Ureter (tissue), 1 donor: ENCODE measurements around the gene SNX20. TPM values are rescaled to one million over a fixed set of nuclear protein-coding genes. Genes with fewer than 3 reads are reported as not detected.

ENCODE experiments used
- DNase-seq: peaks from one replicate; pipeline ENCODE4 v3.0.0-alpha.2; 2020; ENCODE audit warnings: low spot score
- total RNA-seq: library from RNA; stranded (reverse); gene quantifications from one replicate; pipeline ENCODE4 v1.2.4, GENCODE V29; 2023
- donor health status: DM: yes; HTN: yes; CAD: no.

Gene SNX20
- total RNA-seq, 1 donor from 2014 or later: 1.8 TPM

GRCh38 chr16:50679676-50680555 lies 1.2 kb downstream of the SNX20 start:
- no peak for DNase-seq

- no peak for DNase-seq
These were observed 1.8 kb downstream of the SNX20 start for GRCh38 chr16:50679266-50679665.

DNA sequence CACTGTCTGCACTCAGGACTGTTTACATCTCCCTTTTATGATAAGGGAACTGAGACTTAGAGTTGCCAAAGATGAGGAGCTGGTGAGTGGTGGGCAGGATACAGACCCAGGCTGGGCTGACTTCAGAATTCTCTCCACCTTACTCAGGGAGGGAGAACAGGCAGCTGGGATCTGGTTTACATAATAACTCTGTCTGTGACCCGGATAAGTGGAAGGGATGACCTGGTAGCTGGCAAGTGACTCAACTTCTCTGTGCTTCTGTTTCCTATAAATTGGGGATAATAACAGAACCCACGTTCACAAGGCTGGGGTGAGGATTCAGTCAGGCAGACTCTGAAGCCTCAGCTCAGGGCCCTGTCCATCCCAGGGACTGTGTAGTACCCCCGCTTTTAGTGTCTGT lies 2.6 kb downstream of the SNX20 start:
- DNase-seq: no peak

DNA sequence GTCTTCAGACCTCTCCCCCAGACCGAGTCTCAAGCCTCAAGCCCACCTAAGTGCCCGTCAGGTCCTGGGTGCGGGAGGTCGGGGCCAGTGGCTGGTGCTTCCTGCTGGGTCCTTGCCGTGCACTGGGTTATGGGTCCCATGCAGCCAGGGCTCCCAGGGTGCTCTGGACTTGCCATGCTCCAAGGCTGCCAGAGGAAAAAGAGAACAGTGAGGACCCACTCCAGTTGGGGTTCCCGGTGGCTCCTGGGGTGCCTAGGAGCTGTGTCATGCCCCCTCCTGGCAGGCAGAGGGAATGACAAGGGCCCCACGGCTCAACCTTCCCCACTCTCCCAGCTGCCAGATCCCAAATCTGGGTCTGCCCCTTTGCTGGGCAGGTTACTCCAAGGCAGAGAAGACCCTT lies 3.8 kb downstream of the SNX20 start:
- DNase-seq: no peak

DNA sequence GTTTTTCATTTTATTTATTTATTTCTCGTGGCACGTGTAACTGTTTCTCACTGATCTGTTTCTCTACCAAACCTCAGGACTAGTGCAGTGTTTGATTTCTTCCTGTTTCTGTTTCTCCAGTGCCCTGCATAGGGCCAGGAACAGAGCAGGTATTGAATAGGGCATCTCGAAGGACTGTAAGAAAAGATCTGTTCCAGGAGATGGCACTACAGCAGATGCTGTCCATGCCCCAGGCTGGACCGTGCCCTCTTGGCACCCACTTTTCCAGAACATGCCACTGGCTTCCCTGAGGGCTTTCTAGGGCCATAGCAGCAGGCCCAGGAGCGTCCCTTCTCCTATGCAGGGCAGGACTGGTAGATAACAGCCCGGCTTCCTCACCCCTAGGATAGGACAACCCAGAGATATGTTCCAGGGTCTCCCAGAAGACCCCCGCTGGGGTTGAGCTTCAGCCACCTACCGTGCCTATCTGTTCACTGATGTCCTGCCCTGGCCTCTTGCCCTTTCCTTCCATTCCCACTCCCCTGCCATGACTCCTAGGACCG lies 4.4 kb downstream of the SNX20 start:
- no peak for DNase-seq

- DNase-seq: no peak
These were observed 5.2 kb downstream of the SNX20 start for GRCh38 chr16:50675686-50676610.

- no peak for DNase-seq
These were observed 6.3 kb downstream of the SNX20 start for GRCh38 chr16:50674831-50675230.

DNA sequence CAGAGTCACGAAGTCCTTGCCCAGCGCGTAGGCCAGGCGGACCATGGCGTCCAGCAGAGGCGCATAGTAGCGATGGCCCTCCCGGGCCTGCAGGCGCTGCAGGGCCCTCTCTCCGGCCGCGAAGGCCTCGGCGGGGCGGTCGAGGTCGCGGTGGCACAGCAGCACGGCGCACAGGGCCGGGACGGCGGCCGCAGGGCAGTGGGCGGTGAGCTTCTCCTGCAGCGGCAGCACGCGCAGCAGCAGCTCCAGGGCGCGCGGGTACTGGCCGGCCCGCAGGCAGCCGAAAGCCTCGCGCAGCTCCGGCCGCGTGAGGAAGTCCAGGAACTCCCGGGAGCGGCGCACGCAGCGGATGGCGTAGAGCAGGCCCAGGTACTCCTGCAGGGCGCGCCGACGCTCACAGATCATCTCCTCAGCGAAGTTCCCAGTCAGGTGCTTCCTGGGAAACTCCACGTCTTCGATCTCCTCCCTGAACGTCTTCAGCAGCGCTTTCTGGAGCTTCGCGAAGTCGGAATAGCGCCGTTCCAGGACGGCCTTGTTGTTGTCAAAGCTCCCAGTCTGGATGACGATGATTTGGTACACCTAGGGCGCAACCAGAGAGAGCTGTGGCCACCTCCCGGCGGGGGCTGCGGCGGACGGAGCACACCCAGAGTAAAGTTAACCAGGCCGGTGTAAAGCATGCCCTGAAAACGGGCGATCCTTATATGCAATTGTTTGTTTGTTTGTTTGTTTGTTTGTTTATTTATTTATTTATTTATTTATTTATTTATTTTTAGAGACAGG lies 7.4 kb downstream of the SNX20 start:
- no peak for DNase-seq

- no peak for DNase-seq
These were observed 9.4 kb downstream of the SNX20 start for GRCh38 chr16:50671644-50672260.

DNA sequence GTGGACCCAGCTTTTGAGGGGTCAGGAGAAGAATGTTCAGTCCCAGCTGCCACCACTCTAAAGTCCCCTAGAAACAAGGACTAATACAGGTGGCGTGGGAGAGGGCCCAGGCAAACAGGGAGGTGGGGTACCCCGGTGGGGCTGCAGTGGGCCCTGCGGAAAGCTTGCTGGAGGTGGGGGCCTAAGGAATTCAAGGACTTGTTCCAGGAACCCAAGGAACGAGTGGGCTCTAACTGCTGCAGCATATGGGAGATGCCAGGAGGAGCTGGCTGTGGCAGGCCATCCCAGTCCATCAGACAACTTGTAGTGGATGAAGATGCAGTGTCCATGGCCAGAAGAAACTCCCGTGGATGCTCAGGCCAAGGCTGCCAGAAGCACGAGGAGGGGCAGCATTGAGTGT lies 10.6 kb downstream of the SNX20 start:
- DNase-seq: no peak

DNA sequence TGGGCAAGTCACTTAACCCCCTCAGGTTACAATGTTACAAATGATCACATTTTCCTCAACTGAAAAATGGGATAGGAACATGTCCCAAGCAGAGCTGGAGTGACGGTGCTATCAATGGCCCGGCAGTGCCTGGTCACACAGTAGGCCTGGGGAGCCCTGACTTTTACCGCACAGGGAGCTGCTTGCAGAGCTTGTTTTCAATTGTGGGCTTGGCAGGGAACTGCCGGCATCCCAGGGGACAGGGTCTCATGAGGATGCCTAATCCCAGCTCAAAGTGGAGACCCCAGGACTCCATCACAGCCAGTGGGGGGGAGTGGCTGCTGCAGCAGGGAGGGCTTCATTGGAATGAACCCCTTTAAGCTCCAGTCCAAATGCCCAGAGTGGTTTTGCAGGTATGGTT lies 11.4 kb downstream of the SNX20 start:
- no peak for DNase-seq

- DNase-seq: no peak
These were observed 12.6 kb downstream of the SNX20 start for GRCh38 chr16:50668368-50669008.

GRCh38 chr16:50667497-50668367 lies 13.4 kb downstream of the SNX20 start:
- no peak for DNase-seq

DNA sequence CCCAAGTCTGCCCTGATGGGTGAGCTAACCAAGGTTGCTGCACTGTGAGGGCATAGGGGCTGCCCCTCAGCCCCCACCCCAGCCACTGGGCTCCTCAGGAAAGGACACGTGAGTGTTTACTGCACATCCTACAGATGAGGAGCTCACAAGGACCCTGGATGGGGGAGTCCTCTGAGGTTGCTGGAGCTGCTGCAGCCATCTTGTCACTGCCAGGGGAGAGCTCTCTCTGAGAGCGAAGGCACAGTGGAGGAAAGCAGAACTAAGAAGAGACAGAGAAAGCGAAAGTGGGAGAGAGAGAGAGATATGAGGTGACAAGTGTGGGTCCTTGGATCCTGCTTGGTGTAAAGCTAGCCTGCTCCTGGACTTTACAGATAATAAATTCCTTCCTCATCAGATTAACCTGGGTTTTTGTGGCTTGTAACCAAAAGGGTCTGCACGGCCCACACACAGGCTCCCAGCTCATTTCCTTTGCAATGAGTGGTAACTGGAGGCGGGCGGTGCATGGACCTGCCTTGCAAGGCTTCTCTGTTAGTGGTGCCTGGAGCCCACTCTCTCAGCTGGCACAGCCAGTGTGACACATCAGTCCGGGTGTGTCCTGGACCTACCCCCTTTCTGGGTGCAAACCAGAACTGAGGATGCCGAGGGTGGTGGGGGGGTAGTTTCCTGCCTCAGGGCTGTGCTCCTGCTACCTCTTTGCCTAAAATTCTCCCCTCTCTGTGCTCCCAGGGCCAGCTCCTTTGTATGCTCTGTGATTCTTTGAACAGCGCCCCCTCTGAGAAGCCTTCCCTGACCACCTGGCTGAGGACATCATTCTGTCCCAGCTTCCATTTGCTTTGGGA lies 14.2 kb downstream of the SNX20 start:
- no peak for DNase-seq

DNA sequence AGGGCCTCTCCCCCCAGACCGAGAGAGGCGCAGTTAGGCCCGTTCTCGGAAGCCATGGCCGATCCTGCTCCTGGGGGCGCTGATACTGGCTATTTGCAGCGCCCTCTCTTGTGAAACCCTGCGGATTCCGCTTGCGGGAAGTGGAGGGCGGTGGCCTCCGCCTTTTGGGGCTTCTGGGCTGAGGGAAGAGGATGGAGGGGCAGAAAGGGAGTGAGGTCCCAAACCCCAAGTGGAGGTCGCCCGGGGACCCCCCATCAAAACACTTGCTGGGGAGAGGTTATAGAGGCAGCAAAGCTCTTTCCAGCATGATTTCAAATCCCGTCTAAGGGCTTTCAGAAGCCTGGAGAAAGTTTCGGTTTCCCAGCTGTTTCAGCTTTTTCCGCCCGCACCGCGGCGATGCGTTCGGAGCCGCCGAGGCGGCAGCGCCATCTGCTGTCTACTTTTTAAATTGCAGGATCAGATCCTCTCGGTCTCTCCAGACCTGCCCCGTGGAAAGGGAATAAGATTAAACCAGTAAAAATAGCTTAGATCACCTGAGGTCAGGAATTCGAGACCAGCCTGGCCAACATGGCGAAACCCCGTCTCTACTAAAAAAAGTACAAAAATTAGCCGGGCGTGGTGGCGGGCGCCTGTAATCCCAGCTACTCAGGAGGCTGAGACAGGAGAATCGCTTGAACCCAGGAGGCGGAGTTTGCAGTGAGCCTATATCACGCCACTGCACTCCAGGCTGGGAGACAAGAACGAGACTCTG lies 15.8 kb downstream of the SNX20 start:
- peak; percentile 88 for DNase-seq

DNA sequence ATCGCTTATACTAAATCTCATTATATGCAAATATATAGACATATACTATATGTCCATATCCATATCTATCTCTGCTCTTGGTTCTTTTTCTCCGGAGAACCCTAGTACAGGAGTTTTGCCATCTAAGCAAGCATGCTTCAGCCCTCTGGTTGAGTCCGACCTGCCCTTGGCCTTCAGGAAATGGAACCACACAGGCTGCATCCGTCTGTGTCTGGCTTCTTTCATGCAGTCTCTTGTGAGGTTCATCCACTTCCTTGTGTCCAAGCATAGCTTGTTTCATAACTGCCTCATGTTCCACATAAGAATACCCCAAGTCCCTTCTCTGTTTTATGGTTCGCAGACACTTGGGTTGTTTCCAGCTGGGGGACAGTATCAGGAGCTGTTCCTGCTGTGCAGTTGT lies 16.8 kb downstream of the SNX20 start:
- no peak for DNase-seq

DNA sequence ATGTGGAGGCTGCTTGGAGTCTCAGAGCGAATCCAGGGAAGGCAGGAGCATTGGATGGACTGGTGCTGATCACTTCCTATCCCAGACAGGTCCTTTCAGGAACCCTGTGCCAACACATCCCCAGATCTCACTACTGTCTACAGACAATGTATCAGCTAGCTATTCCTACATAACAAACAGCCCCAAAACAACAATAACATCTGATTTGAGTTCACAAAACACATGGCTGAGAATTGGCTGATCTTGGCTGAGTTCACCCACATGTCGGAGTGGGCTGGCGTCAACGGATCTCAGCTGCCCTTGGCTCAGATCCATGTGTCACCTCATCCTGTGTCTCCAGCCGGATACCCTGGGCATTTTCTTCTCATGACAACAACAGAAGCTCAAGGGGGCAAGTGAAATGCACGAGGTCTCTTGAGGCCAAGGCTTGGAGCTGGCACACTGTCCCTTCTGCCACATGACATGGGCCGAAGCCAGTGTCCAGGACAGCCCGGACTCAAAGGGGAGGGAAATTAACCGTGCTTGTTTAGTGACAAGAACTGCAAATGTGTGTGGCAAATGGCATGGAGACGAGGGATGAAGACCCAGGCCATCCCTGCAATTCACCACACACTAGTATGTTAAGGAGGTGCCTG lies 18.7 kb downstream of the SNX20 start:
- DNase-seq: no peak

- no peak for DNase-seq
These were observed 21.3 kb downstream of the SNX20 start for GRCh38 chr16:50659806-50660205.
